Activated naive CD4-positive, alpha-beta T cell treated with anti-CD3 and anti-CD28 coated beads, Interleukin-2, amount 50 U/mL, for 72 hours (primary cell): Measurements from ENCODE around the gene DOCK10. TPM values are rescaled to one million over a fixed set of nuclear protein-coding genes. Genes with fewer than 3 reads are reported as not detected.

ENCODE experiments used
- ATAC-seq, 2 donors: fragments of 150-1000 bp; cut with Tn5 transposase; 2 replicates each; pipeline ENCODE4 v1.10.0; 2021; ENCODE audit warnings: mild to moderate bottlenecking in 2 of 2, moderate library complexity in 2 of 2
- DNase-seq, 2 donors: peaks; one replicate each; pipeline ENCODE4 v3.0.0; 2021 to 2022; ENCODE audit warnings: low spot score in 2 of 2
- H3K27ac Mint-ChIP-seq, 2 donors: one replicate each; pipeline ENCODE4 v1.8.0; 2022; ENCODE audit warnings: mild to moderate bottlenecking in 2 of 2, mixed read lengths in 2 of 2
- H3K36me3 Mint-ChIP-seq, 2 donors: one replicate each; pipeline ENCODE4 v1.8.0; 2022; ENCODE audit warnings: mixed read lengths in 2 of 2
- H3K9me3 Mint-ChIP-seq, 2 donors: one replicate each; pipeline ENCODE4 v1.8.0; 2022; ENCODE audit warnings: mixed read lengths in 2 of 2
- total RNA-seq, 2 donors: library from RNA; stranded (reverse); gene quantifications; one replicate each; pipeline ENCODE4 v1.2.3, GENCODE V29; 2022

DOCK10 gene
- total RNA-seq, 2 donors from 2014 or later = 173 to 197 TPM

GRCh38 chr2:225028572-225028971, 13.7 kb downstream of the DOCK10 start:
- peaks cover 0 to 9% of the 10 kb centered on the region in 2 donors for H3K9me3 Mint-ChIP-seq
- no peak for ATAC-seq
- H3K27ac Mint-ChIP-seq = peak overlapping the region in 1 of 2 donors; percentile 48

DNA sequence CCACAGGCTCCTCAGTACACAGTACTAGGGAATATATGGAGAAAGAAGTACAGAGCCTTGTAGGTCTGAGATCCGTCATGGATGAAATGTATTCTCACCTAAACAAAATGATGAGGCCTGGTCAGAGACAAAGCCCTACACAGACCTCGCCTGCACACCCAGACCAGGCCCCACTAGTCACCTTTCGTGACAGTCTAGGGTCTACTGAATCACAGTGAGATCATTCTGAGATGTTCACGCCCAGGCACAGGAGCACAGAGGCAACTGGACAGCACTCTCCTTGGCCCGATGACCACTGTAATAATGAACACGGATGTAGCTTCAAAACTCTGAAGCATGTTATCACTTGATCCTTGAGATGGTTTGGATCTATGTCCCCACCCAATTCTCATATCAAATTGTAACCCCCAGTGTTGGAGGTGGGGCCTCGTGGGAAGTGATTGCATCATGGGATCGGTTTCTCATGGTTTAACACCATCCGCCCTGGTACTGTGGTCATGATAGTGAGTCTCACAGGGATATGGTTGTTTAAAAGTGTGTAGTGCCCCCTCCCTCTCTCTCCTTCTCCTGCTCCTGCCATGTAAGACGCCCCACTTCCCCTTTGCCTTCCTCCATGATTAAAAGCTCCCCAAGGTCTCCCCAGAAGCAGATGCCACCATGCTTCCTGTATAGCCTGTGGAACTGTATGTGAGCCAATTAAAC, 15.1 kb downstream of the DOCK10 start:
- DNase-seq = no peak
- H3K27ac Mint-ChIP-seq = peak overlapping the region; percentile 46 to 48
- peaks cover 7 to 35% of the 10 kb centered on the region in 2 donors for H3K36me3 Mint-ChIP-seq
- ATAC-seq = peak; percentile 30 to 57
- peaks cover 0 to 12% of the 10 kb centered on the region in 2 donors for H3K9me3 Mint-ChIP-seq

More at GRCh38 chr2:225028572-225028971, 13.7 kb downstream of the DOCK10 start:
- H3K36me3 Mint-ChIP-seq = peaks cover 11 to 36% of the 10 kb centered on the region in 2 donors
- no peak for DNase-seq

DNA sequence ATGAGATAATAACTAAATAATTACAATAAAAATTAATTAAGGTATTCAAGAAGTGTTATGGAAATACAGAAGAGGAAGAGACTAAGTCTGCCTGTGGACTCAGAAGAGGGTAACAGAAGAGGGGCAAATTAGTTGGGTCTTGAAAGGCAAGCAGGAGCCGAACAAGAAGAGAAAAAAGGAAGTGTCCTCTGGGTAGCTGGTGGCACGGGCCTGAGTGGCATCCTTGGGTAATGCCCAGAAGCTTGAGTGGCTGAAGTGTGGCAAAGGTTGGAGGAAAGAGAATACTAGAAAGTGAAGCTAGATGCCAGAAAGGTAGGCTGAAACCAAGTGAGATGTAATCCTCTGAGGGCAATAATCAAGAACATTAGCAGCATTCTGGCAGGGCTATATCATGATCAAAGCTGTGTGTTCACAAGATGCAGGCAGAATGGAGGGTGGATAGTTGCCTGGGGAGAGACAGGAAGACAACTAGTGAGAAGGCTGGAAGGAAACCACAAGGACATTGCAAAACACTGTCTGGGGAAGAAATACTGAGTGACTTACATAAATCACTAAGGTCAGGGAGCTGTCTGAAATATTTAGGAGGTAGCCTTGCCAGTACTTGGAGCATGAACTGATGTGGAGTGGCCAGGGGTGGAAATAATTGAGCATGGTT, 16.2 kb downstream of the DOCK10 start:
- ATAC-seq (peak; percentile 29 to 39), DNase-seq (no peak)
- Mint-ChIP-seq H3K9me3 (peaks cover 0 to 10% of the 10 kb centered on the region in 2 donors), H3K27ac (peak overlapping the region in 1 of 2 donors; percentile 48), H3K36me3 (peaks cover 7 to 33% of the 10 kb centered on the region in 2 donors)

DNA sequence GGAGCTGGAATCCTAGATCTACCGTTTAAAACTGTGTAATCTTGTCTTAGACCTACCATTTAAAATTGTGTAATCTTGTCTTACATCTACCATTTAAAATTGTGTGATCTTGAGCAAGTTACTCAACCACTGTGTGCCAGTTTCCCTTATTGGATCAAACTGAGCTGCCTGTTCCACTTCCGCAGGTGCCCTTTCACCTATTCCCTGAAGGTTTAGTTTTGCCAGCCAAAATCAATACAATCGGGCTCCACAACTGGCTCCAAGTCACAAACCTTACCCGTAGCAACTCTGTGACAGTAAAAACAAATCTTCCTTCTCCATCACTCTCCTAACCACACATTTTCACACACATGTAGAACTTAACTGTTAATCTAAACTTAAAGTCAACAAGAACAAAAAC, 20.1 kb downstream of the DOCK10 start:
- Mint-ChIP-seq H3K36me3 (peaks cover 0 to 24% of the 10 kb centered on the region in 2 donors), H3K9me3 (peaks cover 0 to 4% of the 10 kb centered on the region in 2 donors), H3K27ac (no peak overlapping the region)
- ATAC-seq (no peak), DNase-seq (no peak)

DNA sequence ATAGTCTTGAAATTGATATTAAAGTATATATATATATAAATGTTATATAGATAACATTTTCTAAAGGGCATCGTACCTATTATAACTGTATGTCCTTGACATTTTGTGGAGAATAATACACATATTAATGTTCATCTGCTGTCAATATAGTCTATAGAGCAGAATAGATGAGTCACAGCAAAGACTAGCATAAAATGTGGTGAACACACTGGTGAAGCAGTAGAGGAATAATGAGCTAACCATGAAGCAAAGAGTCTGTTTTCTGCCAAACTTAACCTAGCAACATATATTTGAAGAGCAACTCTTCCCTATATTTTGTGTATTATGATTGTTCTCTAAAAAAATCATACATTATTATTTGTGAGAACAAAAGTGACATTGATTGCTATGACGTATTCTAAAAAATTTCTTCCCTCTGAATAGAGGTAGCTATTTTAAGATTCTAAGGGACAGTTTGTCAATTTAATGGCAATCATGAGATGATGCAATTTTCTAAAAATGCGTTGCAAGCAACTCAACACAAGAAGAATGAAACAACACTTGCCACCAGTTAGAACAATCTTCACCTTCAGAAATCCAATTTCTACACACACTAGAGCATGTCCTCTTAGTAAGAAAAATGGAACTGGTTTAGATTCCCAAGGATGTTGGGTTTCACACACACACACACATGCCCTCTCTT, 22.0 kb downstream of the DOCK10 start:
- Mint-ChIP-seq H3K27ac (no peak overlapping the region), H3K9me3 (peaks cover 0 to 4% of the 10 kb centered on the region in 2 donors), H3K36me3 (peaks cover 0 to 19% of the 10 kb centered on the region in 2 donors)
- DNase-seq = no peak
- peak; percentile 63 to 71 for ATAC-seq

- DNase-seq = no peak
- H3K27ac Mint-ChIP-seq = no peak overlapping the region
- ATAC-seq = no peak
- H3K9me3 Mint-ChIP-seq = peaks cover 0 to 4% of the 10 kb centered on the region in 2 donors
- peaks cover 0 to 12% of the 10 kb centered on the region in 2 donors for H3K36me3 Mint-ChIP-seq
These were observed 23.2 kb downstream of the DOCK10 start for GRCh38 chr2:225019105-225019504.

- peaks cover 0 to 4% of the 10 kb centered on the region in 2 donors for H3K9me3 Mint-ChIP-seq
These were observed 24.6 kb downstream of the DOCK10 start for GRCh38 chr2:225017713-225018112.

GRCh38 chr2:225017098-225017685, 25.1 kb downstream of the DOCK10 start:
- ATAC-seq (no peak), DNase-seq (no peak)
- Mint-ChIP-seq H3K27ac (no peak overlapping the region), H3K9me3 (peaks cover 0 to under 1% of the 10 kb centered on the region in 2 donors), H3K36me3 (peaks cover 0 to 7% of the 10 kb centered on the region in 2 donors)

More at GRCh38 chr2:225017713-225018112, 24.6 kb downstream of the DOCK10 start:
- Mint-ChIP-seq H3K36me3 (peaks cover 0 to 12% of the 10 kb centered on the region in 2 donors), H3K27ac (no peak overlapping the region)
- DNase-seq (no peak), ATAC-seq (no peak)

- Mint-ChIP-seq H3K27ac (peak overlapping the region; percentile 44 to 54), H3K36me3 (no peaks in the 10 kb centered on the region), H3K9me3 (no peaks in the 10 kb centered on the region)
- no peak for ATAC-seq
- no peak for DNase-seq
These were observed 28.6 kb downstream of the DOCK10 start for GRCh38 chr2:225013425-225014365.

GRCh38 chr2:225011585-225011984, 30.7 kb downstream of the DOCK10 start:
- H3K9me3 Mint-ChIP-seq = no peaks in the 10 kb centered on the region
- H3K27ac Mint-ChIP-seq = peak overlapping the region in 1 of 2 donors; percentile 77
- peaks cover 3 to 12% of the 10 kb centered on the region in 2 donors for H3K36me3 Mint-ChIP-seq
- DNase-seq (no peak), ATAC-seq (no peak)

- peaks cover 7 to 20% of the 10 kb centered on the region in 2 donors for H3K36me3 Mint-ChIP-seq
- no peaks in the 10 kb centered on the region for H3K9me3 Mint-ChIP-seq
- no peak for DNase-seq
- peak overlapping the region; percentile 77 to 88 for H3K27ac Mint-ChIP-seq
- ATAC-seq = peak; percentile 84 to 94
These were observed 31.5 kb downstream of the DOCK10 start for GRCh38 chr2:225010804-225011203.

- Mint-ChIP-seq H3K27ac (peak overlapping the region; percentile 77), H3K36me3 (peaks cover 7 to 23% of the 10 kb centered on the region in 2 donors), H3K9me3 (no peaks in the 10 kb centered on the region)
- ATAC-seq = no peak
- DNase-seq = no peak
These were observed 32.5 kb downstream of the DOCK10 start for GRCh38 chr2:225009768-225010167.

DNA sequence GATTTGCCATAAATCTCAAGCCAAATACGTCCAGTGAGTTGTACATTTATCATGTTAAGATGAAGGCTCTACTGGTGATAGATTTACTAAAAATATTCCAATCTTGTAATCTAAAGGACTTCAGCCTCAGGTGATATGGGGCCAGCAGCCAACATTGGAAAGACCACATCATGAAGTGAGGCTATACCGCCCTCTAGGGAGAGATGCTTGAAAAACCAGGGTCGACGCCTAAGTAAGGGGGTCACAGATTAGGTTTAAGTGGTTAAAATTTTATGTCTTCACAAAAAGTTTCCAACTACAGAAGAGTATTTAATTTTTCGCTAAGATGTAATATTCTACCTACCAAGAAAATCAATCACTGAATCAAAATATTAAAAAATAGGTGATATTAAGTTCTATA, 33.3 kb downstream of the DOCK10 start:
- ATAC-seq = no peak
- peaks cover 9 to 25% of the 10 kb centered on the region in 2 donors for H3K36me3 Mint-ChIP-seq

DNA sequence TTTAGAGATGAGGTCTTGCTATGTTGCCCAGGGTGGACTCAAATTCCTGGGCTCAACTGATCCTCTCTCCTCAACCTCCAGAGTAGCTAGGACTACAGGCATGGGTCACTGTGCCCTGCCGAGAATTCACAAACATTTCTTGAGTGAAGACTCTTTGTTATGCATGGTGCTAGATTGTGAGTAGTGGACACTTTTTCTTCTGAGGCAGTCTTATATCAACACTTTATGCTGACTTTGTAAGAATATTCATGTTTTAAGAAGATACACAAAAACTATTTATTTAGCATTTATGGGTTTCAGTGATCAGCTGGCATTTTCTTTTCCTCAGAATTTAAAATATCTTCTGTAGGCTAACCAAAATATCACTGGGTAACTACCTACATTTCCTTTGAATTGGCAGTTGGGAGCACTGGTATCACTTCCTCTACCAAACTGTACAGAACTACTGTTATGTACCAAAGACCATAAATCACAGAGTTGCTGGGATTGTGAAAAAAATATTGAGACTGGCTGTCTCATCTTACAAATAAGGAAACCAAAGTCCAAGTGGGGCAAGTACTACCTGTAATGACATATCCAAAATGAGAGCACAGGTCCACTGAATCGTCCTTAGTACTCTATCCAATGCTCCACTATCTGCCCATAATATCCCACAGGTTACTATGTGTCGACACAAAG, 34.0 kb downstream of the DOCK10 start:
- H3K36me3 Mint-ChIP-seq = peaks cover 13 to 31% of the 10 kb centered on the region in 2 donors
- ATAC-seq (no peak), DNase-seq (no peak)
- peak overlapping the region in 1 of 2 donors; percentile 77 for H3K27ac Mint-ChIP-seq
- H3K9me3 Mint-ChIP-seq = no peaks in the 10 kb centered on the region

More for the DNA sequence above, 33.3 kb downstream of the DOCK10 start:
- no peak for DNase-seq
- peak overlapping the region in 1 of 2 donors; percentile 77 for H3K27ac Mint-ChIP-seq
- H3K9me3 Mint-ChIP-seq = no peaks in the 10 kb centered on the region

GRCh38 chr2:225006730-225007129, 35.5 kb downstream of the DOCK10 start:
- Mint-ChIP-seq H3K27ac (peak overlapping the region; percentile 45 to 60), H3K9me3 (no peaks in the 10 kb centered on the region), H3K36me3 (peaks cover 13 to 31% of the 10 kb centered on the region in 2 donors)
- DNase-seq (no peak), ATAC-seq (peak; percentile 16 to 33)
